NCI-H1417 treated with DMSO at 0.1 percent for 48 hours (cell line): ENCODE data around the gene GLRX3.
"Not testable (repeated sequence)": the region's sequence is repeated elsewhere in the genome, so short reads cannot be mapped to it uniquely, and the experiment has no call there.

Experiments
- DNase-seq: peaks from one replicate; lab custom pipeline; 2025; lab: John Stamatoyannopoulos, UW

Gene GLRX3

DNA sequence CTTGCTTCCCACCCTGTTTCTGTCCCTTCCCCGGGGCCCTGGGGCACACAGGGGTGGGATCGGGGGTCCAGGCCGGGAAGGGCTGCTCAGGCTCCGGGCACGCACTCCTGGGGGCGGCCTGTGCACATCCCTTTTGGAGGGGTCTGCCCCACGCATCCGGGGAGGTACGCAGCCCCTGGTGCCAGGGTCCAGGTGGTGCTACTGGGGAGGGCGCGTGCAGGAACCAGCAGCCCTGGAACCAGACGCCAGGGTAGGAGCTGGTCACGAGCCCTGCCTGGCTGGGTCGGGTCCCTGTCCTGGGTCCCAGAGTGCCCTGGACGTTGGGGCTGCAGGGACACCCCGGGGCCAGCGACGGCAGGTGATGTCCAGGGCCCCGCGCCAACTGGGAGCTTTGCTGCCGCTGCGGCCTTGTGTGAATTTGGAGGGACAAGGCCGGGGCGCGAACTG lies 53.4 kb downstream of the GLRX3 start:
- DNase-seq = no peak

DNA sequence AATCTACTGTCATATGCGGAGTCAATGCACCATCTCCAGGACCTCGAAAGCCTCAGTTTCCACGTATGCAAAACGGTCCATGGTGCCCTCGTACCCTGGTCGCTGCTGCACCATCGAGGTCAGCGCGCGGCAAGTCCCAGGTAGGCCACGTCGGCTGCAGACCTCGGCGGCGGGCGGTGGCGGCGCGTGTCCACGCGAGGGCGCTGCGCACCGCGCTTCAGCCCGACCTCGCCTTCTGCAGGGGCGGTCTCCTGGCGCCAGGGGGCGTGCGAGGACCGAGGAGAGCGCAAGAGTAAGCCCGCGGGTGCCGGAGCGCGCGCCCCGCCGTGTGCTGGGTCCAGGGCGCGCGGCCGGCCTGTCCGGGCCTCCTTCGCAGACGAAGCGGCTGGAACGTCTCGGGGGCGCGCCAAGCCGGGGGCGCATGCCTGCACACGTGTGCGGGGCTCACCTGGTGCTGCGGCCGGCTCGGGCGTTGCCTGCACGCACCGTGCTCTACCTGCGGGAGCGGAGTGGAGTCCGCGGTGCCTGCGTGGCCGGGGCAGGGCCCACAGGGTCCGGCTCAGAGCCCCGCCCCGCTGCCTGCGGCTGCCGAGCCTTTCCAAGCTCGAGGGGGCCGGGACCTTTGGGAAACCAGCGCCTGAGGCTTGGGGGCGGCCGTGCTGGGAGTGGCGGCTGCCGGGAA lies 54.0 kb downstream of the GLRX3 start:
- no peak for DNase-seq

- no peak for DNase-seq
Measured at GRCh38 chr10:130190737-130191115, 54.5 kb downstream of the GLRX3 start.

DNA sequence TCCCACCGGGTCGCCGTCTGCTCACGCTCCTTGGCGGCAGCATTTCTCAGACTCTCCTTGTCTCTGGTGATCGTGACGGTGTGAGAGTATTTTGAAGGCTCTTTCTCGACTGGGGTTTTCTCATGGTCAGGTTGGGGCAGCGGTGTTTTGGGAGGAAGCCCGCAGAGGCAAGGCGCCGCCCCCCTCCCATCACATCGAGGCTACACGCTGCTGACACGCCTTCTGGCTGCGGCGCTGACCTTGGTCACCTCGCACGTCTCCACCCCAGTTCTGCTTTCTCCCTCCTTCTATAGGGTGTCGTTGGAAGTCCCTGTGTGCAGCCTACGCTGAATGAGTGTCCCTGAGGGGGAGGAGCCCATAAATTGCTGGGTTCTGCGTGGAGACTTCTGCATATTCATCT lies 55.2 kb downstream of the GLRX3 start:
- DNase-seq = no peak

DNA sequence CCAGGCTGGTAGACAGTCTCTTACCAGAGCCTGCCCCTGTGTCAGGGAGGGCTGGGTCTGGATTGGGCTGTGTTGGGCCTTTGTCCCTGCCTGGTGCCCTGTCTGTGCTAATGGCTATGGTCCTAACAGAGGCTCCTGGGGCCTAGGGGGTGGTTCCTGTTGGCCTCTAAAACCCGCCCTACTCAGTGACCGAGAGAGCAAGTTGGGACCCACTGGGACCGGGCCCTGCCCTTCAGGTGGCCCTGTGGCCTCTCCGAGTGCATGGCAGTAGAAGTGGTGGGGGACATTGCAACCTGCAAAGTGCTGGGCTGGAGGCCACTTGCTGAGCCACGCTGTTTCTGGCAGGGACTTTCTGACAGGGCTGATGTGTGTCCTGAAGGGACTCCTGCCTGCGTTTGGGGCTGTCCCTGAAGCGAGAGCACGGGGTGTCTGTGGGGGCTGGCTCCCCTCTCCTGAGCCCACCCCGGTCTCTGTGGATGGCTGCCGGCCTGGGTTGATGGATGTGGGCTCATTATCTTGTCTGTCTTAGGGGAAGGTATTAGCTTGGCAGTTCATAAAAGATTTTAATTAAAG lies 56.2 kb downstream of the GLRX3 start:
- no peak for DNase-seq

- no peak for DNase-seq
Measured at GRCh38 chr10:130193033-130193432, 56.8 kb downstream of the GLRX3 start.

GRCh38 chr10:130193493-130194193 lies 57.5 kb downstream of the GLRX3 start:
- DNase-seq = no peak

- DNase-seq = no peak
Measured at GRCh38 chr10:130194194-130194990, 58.2 kb downstream of the GLRX3 start.

DNA sequence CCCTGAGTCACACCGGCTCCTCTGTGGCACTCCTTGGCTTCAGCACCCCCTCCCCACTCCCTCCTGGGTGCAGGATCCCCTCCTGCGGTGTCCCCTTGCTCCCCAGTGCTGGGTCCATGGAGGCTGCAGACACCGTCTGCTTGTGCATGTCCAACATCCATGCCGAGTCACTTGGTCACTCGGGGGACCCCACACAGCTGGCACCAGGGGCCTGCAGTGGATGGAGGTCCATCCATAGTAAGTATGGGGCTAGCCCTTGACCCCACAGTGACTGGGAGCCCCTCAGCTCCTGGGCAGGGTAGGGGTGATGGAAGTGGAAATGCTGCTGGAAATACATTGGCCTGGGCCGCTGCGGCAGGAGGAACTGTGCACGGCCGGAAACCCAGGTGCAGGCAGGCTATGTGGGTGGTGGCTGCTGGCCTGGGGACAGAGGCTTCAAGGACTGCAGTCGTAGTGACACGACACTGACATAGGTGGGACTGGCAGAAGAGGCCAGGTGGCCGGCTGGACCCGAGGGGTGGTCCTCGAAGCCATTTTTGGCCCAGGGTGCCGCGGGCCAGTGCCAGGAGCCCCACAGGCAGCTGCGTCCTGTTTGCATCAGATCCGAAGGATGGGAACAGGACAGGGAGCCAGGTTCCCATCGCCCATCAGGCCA lies 58.9 kb downstream of the GLRX3 start:
- no peak for DNase-seq

- no peak for DNase-seq
Measured at GRCh38 chr10:130195746-130196294, 59.6 kb downstream of the GLRX3 start.

- no peak for DNase-seq
Measured at GRCh38 chr10:130196511-130197487, 60.6 kb downstream of the GLRX3 start.

- no peak for DNase-seq
Measured at GRCh38 chr10:130198651-130199050, 62.5 kb downstream of the GLRX3 start.

- DNase-seq = no peak
Measured at GRCh38 chr10:130200179-130201042, 64.2 kb downstream of the GLRX3 start.

DNA sequence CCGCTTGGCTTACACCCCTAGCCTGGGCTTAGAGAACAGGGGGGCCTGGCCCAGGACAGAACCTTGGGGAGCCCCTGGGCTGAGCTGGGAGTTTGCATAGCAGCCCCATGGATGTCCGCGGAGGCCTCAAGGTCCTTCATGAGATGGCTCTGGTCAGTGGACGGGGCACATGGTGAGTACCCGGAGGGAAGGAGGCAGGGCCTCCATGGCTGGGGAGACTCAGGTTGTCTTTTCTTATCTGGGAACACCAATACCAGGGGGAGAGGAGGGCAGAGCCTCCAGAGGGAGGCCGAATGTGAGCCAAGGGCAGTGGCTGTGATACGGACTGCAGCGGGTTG lies 64.8 kb downstream of the GLRX3 start:
- DNase-seq = no peak

DNA sequence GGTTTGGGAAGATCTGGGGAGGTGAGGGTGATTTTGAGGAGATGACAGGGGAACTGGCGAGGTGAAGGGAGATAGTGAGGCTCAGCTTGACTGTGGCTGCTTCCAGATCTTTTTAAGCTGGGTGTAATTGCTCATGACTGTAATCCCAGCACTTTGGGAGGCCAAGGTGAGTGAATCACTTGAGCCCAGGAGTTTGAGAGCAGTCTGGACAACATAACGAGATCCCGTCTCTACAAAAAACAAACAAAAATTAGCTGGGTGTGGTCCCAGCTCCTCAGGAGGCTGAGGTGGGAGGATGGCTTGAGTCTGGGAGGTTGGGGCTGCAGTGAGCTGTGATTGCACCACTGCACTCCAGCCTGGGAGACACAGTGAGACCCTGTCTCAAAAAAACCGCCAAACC lies 66.0 kb downstream of the GLRX3 start:
- not testable (repeated sequence) for DNase-seq

- no peak for DNase-seq
Measured at GRCh38 chr10:130202984-130203621, 66.9 kb downstream of the GLRX3 start.

DNA sequence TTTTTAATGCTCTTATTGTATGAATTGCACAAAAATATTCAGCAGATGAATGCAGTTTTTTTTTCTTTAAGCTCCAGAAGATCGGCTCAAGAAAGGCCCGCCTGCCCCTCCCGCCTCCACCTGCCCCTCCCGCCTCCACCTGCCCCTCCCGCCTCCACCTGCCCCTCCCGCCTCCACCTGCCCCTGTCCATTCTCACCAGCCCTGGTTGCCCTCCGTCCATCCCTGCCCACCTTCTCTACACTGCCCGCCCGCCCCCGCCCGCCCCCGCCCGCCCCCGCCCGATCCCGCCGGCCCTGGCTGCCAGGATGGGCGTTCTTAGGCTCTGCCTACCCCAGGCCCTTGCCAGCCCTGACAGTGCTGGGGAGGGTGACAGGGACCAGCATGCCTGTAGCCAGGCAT lies 67.4 kb downstream of the GLRX3 start:
- DNase-seq = no peak

GRCh38 chr10:130206216-130206737 lies 70.1 kb downstream of the GLRX3 start:
- no peak for DNase-seq

DNA sequence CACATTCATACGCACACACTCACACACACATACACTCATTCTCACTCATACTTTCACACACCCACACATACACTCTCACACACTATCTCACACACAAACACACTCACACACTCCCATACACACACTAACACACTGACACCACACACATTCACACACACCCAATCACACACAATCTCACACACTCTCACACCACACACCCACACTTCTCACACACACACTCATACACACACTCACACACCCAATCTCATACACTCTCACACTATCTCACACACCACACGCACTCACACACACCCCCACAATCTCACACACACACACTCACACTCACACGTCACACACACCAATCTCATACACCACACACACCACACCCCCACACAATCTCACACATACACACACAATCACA lies 71.0 kb downstream of the GLRX3 start:
- no peak for DNase-seq
